Measurements from ENCODE around the gene CCNQ. TPM values are rescaled to one million over a fixed set of nuclear protein-coding genes. Genes with fewer than 3 reads are reported as not detected.

CCNQ gene
- total and polyA plus RNA-seq, 10 of the 15 experiments (the other 5 are each of a cell fraction or from before 2014, with no cell fraction given): 0.45 to 36.2 (median 18.2) TPM

GRCh38 chrX:153562546-153562945 is 36.4 kb downstream of the CCNQ start:
- no peaks in the 10 kb centered on the region; a peak in 2 of 4 replicates for H3K27me3 ChIP-seq (replicated peaks in 1 of 2; ENCODE audit: control insufficient read depth in 2 of 2, insufficient read depth in 2 of 2, low read length in 1 of 2)
- H3K4me1 ChIP-seq (ENCODE audit: control insufficient read depth, insufficient read depth, low read length): no peaks in the 10 kb centered on the region
- no peaks in the 10 kb centered on the region for H3K9me3 ChIP-seq (replicated peaks; ENCODE audit: control insufficient read depth, insufficient read depth, low read length)
- ChIA-PET CTCF (no interaction called here), SMC1A (ENCODE audit: uncharacterized antibody, unreplicated experiment) (no interaction called here), RAD21 (ENCODE audit: unreplicated experiment) (no interaction called here), POLR2A (no interaction called here)
- DNase-seq (ENCODE audit: low read depth, low spot score) (no peak), ATAC-seq (no peak), FAIRE-seq (no peak)
- H4K20me1 ChIP-seq (ENCODE audit: control insufficient read depth, insufficient read depth): no peaks in the 10 kb centered on the region
- no peaks in the 10 kb centered on the region for H3K36me3 ChIP-seq (ENCODE audit: control insufficient read depth in 2 of 2, insufficient read depth in 2 of 2, low read length in 1 of 2)
- 54% methylated on average over 9 of the region's 9 CpGs for WGBS (ENCODE audit: insufficient coverage, insufficient replicate concordance, low lambda C conversion rate, missing lambda C conversion rate)
- intact Hi-C loops (cut with micrococcal nuclease; ENCODE audit: unreplicated experiment): no loop called here
- H3K4me3 ChIP-seq: no peak overlapping the region
- H3K9ac ChIP-seq (ENCODE audit: control insufficient read depth, insufficient read depth, low read length): no peak overlapping the region
- in situ Hi-C loops (cut with MboI): no loop called here
- no peak overlapping the region for H3K27ac ChIP-seq (ENCODE audit: control insufficient read depth, insufficient read depth)
- BruUV-seq (replicated peaks): no TSS peak
- H3K79me2 ChIP-seq (ENCODE audit: control insufficient read depth, insufficient read depth, low read length): no peaks in the 10 kb centered on the region
- no peak overlapping the region for H3K4me2 ChIP-seq (ENCODE audit: control insufficient read depth, insufficient read depth)
- TF ChIP-seq POLR2AphosphoS5 (IDR thresholded peaks at IDR 0.05; ENCODE audit: low read length) (no peak), SREBF1 (IDR thresholded peaks at IDR 0.05; ENCODE audit: low read length) (no peak)
- no peak overlapping the region for H2AFZ ChIP-seq (ENCODE audit: control insufficient read depth, low read depth, low read length)

GRCh38 chrX:153561337-153561736 is 37.6 kb downstream of the CCNQ start:
- CTCF ChIA-PET: interaction anchor here (0.5 kb wide), 1 partner anchor 158 kb away, joined by 3 read pairs; no protein-coding TSS in a partner anchor
- Histone ChIP-seq H3K9me3 (replicated peaks; ENCODE audit: control insufficient read depth, insufficient read depth, low read length) (no peaks in the 10 kb centered on the region), H3K9ac (ENCODE audit: control insufficient read depth, insufficient read depth, low read length) (no peak overlapping the region), H3K4me1 (ENCODE audit: control insufficient read depth, insufficient read depth, low read length) (no peaks in the 10 kb centered on the region), H3K27ac (ENCODE audit: control insufficient read depth, insufficient read depth) (no peak overlapping the region), H3K36me3 (ENCODE audit: control insufficient read depth in 2 of 2, insufficient read depth in 2 of 2, low read length in 1 of 2) (no peaks in the 10 kb centered on the region), H4K20me1 (ENCODE audit: control insufficient read depth, insufficient read depth) (no peaks in the 10 kb centered on the region), H2AFZ (ENCODE audit: control insufficient read depth, low read depth, low read length) (no peak overlapping the region), H3K4me3 (no peak overlapping the region), H3K79me2 (ENCODE audit: control insufficient read depth, insufficient read depth, low read length) (no peaks in the 10 kb centered on the region), H3K27me3 (replicated peaks in 1 of 2; ENCODE audit: control insufficient read depth in 2 of 2, insufficient read depth in 2 of 2, low read length in 1 of 2) (no peaks in the 10 kb centered on the region; a peak in 2 of 4 replicates), H3K4me2 (ENCODE audit: control insufficient read depth, insufficient read depth) (no peak overlapping the region)
- intact Hi-C loops (cut with micrococcal nuclease; ENCODE audit: unreplicated experiment): no loop called here
- no TSS peak for BruUV-seq (replicated peaks)
- DNase-seq (ENCODE audit: low read depth, low spot score): no peak
- SMC1A ChIA-PET (ENCODE audit: uncharacterized antibody, unreplicated experiment): no interaction called here
- RAD21 ChIA-PET (ENCODE audit: unreplicated experiment): no interaction called here
- ATAC-seq: no peak
- POLR2A ChIA-PET: no interaction called here
- no peak for FAIRE-seq
- in situ Hi-C loops (cut with MboI): no loop called here
- WGBS (ENCODE audit: insufficient coverage, insufficient replicate concordance, low lambda C conversion rate, missing lambda C conversion rate): 21% methylated on average over 7 of the region's 7 CpGs
- TF ChIP-seq TARDBP (IDR thresholded peaks at IDR 0.05; ENCODE audit: borderline replicate concordance) (no peak), YBX1 (IDR thresholded peaks at IDR 0.05) (no peak), PBX3 (IDR thresholded peaks at IDR 0.05; ENCODE audit: insufficient replicate concordance, low read depth, low read length) (no peak), BMI1 (IDR thresholded peaks at IDR 0.05; ENCODE audit: borderline replicate concordance) (no peak), ZBED1 (IDR thresholded peaks at IDR 0.05; ENCODE audit: borderline replicate concordance) (no peak), ZBTB40 (IDR thresholded peaks at IDR 0.05; ENCODE audit: borderline replicate concordance) (no peak), BRCA1 (IDR thresholded peaks at IDR 0.05; ENCODE audit: low read depth, low read length) (no peak), IKZF1 (conservative IDR thresholded peaks at IDR 0.05) (no peak), USF2 (IDR thresholded peaks at IDR 0.05; ENCODE audit: borderline replicate concordance, low read depth, low read length) (no peak), USF1 (IDR thresholded peaks at IDR 0.05; ENCODE audit: borderline replicate concordance, extremely low read length, insufficient read depth, low read depth, low read length) (no peak)

All from GM12878 (cell line).